OCI-LY3 (cell line): Measurements from ENCODE around the gene PSMA3.

ENCODE experiments used
- EZH2phosphoT487 ChIP-seq: fragments of 200-600 bp; shearing (Covaris generic); IDR thresholded peaks from 2 replicates; pipeline ENCODE4 v1.6.1; 2018; ENCODE audit warnings: antibody characterized with exemption, mixed run types, low read depth
- TF ChIP-seq, protein P1 (sequence below): fragments of 200-600, 300-600 bp; sonication (generic); IDR thresholded peaks from 2 replicates; pipeline ENCODE4 v1.5.1; 2014; ENCODE audit warnings: antibody characterized with exemption, low read length, low read depth

- TF ChIP-seq, protein P1, sequence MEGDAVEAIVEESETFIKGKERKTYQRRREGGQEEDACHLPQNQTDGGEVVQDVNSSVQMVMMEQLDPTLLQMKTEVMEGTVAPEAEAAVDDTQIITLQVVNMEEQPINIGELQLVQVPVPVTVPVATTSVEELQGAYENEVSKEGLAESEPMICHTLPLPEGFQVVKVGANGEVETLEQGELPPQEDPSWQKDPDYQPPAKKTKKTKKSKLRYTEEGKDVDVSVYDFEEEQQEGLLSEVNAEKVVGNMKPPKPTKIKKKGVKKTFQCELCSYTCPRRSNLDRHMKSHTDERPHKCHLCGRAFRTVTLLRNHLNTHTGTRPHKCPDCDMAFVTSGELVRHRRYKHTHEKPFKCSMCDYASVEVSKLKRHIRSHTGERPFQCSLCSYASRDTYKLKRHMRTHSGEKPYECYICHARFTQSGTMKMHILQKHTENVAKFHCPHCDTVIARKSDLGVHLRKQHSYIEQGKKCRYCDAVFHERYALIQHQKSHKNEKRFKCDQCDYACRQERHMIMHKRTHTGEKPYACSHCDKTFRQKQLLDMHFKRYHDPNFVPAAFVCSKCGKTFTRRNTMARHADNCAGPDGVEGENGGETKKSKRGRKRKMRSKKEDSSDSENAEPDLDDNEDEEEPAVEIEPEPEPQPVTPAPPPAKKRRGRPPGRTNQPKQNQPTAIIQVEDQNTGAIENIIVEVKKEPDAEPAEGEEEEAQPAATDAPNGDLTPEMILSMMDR: no peak
- TF ChIP-seq EZH2phosphoT487: no peak
These were observed 39.1 kb downstream of the PSMA3 start for GRCh38 chr14:58283730-58284129.
